ENCODE data around the gene RRP15.
"Not testable (repeated sequence)": the region's sequence is repeated elsewhere in the genome, so short reads cannot be mapped to it uniquely, and the experiment has no call there.

Gene RRP15

GRCh38 chr1:218297461-218297860, 12.4 kb downstream of the RRP15 start:
- DNase-seq (ENCODE audit: low read depth): no peak

- no peak for DNase-seq (ENCODE audit: low read depth)
These were observed 12.8 kb downstream of the RRP15 start for GRCh38 chr1:218297867-218298266.

- DNase-seq (ENCODE audit: low read depth): no peak
These were observed 13.3 kb downstream of the RRP15 start for GRCh38 chr1:218298398-218298797.

- DNase-seq (ENCODE audit: low read depth): no peak
These were observed 14.3 kb downstream of the RRP15 start for GRCh38 chr1:218299416-218299815.

GRCh38 chr1:218301217-218301616, 16.1 kb downstream of the RRP15 start:
- no peak for DNase-seq (ENCODE audit: low read depth)

GRCh38 chr1:218302155-218302554, 17.1 kb downstream of the RRP15 start:
- DNase-seq (ENCODE audit: low read depth): no peak

- DNase-seq (ENCODE audit: low read depth): no peak
These were observed 18.2 kb downstream of the RRP15 start for GRCh38 chr1:218303176-218303879.

- DNase-seq (ENCODE audit: low read depth): no peak
These were observed 19.4 kb downstream of the RRP15 start for GRCh38 chr1:218304281-218305039.

- DNase-seq (ENCODE audit: low read depth): no peak
These were observed 20.5 kb downstream of the RRP15 start for GRCh38 chr1:218305472-218306064.

- DNase-seq (ENCODE audit: low read depth): no peak
These were observed 27.4 kb downstream of the RRP15 start for GRCh38 chr1:218312509-218312908.

- DNase-seq (ENCODE audit: low read depth): no peak
These were observed 29.2 kb downstream of the RRP15 start for GRCh38 chr1:218314316-218314715.

GRCh38 chr1:218315638-218316037, 30.5 kb downstream of the RRP15 start:
- DNase-seq (ENCODE audit: low read depth): no peak

- no peak for DNase-seq (ENCODE audit: low read depth)
These were observed 32.0 kb downstream of the RRP15 start for GRCh38 chr1:218317061-218317460.

- DNase-seq (ENCODE audit: low read depth): not testable (repeated sequence)
These were observed 35.1 kb downstream of the RRP15 start for GRCh38 chr1:218320182-218320581.

- DNase-seq (ENCODE audit: low read depth): no peak
These were observed 37.7 kb downstream of the RRP15 start for GRCh38 chr1:218322762-218323161.

GRCh38 chr1:218323568-218324225, 38.6 kb downstream of the RRP15 start:
- DNase-seq (ENCODE audit: low read depth): no peak

- DNase-seq (ENCODE audit: low read depth): no peak
These were observed 39.1 kb downstream of the RRP15 start for GRCh38 chr1:218324226-218324580.

GRCh38 chr1:218328769-218329168, 43.7 kb downstream of the RRP15 start:
- DNase-seq (ENCODE audit: low read depth): no peak

GRCh38 chr1:218330043-218330623, 45.0 kb downstream of the RRP15 start:
- no peak for DNase-seq (ENCODE audit: low read depth)

- DNase-seq (ENCODE audit: low read depth): no peak
These were observed 47.3 kb downstream of the RRP15 start for GRCh38 chr1:218332416-218332815.

GRCh38 chr1:218336328-218336727, 51.2 kb downstream of the RRP15 start:
- DNase-seq (ENCODE audit: low read depth): no peak

GRCh38 chr1:218339267-218339831, 54.3 kb downstream of the RRP15 start:
- DNase-seq (ENCODE audit: low read depth): no peak

Data from stimulated activated CD4-positive, alpha-beta T cell treated with anti-CD3 and anti-CD28 coated beads, Interleukin-2, amount 100 ng/mL, for 4 hours (primary cell).